Measurements from ENCODE around the gene RAP1GAP.
A peak's percentile ranks its signal among the peaks of the same experiment; 100 is the strongest.

The RAP1GAP gene

DNA sequence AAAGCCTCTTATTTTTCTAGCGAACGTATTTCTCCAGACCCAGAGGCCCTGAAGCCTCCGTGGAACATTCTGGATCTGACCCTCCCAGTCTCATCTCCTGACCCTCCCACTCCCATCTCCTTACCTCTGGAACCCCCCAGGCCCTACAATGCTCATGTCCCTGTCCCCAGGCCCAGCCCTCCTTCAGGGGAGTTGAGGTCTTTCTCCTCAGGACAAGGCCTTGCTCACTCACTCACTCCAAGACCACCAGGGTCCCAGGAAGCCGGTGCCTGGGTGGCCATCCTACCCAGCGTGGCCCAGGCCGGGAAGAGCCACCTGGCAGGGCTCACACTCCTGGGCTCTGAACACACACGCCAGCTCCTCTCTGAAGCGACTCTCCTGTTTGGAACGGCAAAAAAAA, 91.2 kb downstream of the RAP1GAP start:
- H3K27me3 ChIP-seq (ENCODE audit: insufficient read depth, low read length), result no peaks in the 10 kb centered on the region
- H3K9ac ChIP-seq (ENCODE audit: low read depth, low read length), result no peak overlapping the region
- no peaks in the 10 kb centered on the region for H3K36me3 ChIP-seq (ENCODE audit: insufficient read depth, low read length)
- H3K9me3 ChIP-seq (ENCODE audit: insufficient read depth, low read depth, low read length), result no peaks in the 10 kb centered on the region
- WGBS, result 94% methylated on average over 8 of the region's 9 CpGs
- H3K4me3 ChIP-seq (ENCODE audit: low read length), result no peak overlapping the region
- H3K4me1 ChIP-seq (ENCODE audit: insufficient read depth, low read length), result peaks cover 9% of the 10 kb centered on the region
- H3K27ac ChIP-seq (ENCODE audit: low read depth, low read length), result no peak overlapping the region

DNA sequence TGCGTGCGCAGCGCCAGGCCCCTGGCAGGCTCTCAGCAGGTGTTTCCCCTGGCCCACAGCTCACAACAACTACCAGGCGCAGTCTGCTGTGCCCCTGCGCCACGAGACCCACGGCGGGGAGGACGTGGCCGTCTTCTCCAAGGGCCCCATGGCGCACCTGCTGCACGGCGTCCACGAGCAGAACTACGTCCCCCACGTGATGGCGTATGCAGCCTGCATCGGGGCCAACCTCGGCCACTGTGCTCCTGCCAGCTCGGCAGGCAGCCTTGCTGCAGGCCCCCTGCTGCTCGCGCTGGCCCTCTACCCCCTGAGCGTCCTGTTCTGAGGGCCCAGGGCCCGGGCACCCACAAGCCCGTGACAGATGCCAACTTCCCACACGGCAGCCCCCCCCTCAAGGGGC, 91.8 kb downstream of the RAP1GAP start:
- Histone ChIP-seq H3K27me3 (ENCODE audit: insufficient read depth, low read length) (no peaks in the 10 kb centered on the region), H3K4me3 (ENCODE audit: low read length) (no peak overlapping the region), H3K36me3 (ENCODE audit: insufficient read depth, low read length) (no peaks in the 10 kb centered on the region), H3K9ac (ENCODE audit: low read depth, low read length) (no peak overlapping the region), H3K27ac (ENCODE audit: low read depth, low read length) (no peak overlapping the region), H3K9me3 (ENCODE audit: insufficient read depth, low read depth, low read length) (no peaks in the 10 kb centered on the region), H3K4me1 (ENCODE audit: insufficient read depth, low read length) (peaks cover 9% of the 10 kb centered on the region)
- WGBS, result 96% methylated on average over 26 of the region's 26 CpGs

DNA sequence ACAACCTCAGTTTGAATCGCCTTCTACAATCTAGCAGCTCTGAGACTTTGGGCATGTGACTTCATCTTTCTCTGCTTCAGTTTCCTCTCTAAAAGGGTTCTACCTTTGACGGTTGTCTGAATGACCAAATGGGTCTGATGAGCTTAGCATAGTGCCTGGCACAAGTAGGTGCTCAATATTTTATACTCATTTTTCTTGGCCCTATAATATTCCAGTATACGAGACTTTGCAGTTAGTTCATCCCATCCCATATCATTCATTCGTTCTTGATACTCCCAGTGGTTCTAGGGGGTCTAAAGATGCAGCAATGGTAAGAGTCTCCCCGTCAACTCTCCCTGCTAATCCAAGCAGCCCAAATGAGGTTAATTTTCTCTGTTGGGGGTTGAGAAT, 92.4 kb downstream of the RAP1GAP start:
- H3K4me3 ChIP-seq (ENCODE audit: low read length), result no peak overlapping the region
- H3K27ac ChIP-seq (ENCODE audit: low read depth, low read length), result no peak overlapping the region
- peaks cover 9% of the 10 kb centered on the region for H3K4me1 ChIP-seq (ENCODE audit: insufficient read depth, low read length)
- H3K27me3 ChIP-seq (ENCODE audit: insufficient read depth, low read length), result no peaks in the 10 kb centered on the region
- 89% methylated on average over 5 of the region's 5 CpGs for WGBS
- no peak overlapping the region for H3K9ac ChIP-seq (ENCODE audit: low read depth, low read length)
- H3K9me3 ChIP-seq (ENCODE audit: insufficient read depth, low read depth, low read length), result no peaks in the 10 kb centered on the region
- no peaks in the 10 kb centered on the region; the same call in 1 of the 2 replicates for H3K36me3 ChIP-seq (ENCODE audit: insufficient read depth, low read length)

DNA sequence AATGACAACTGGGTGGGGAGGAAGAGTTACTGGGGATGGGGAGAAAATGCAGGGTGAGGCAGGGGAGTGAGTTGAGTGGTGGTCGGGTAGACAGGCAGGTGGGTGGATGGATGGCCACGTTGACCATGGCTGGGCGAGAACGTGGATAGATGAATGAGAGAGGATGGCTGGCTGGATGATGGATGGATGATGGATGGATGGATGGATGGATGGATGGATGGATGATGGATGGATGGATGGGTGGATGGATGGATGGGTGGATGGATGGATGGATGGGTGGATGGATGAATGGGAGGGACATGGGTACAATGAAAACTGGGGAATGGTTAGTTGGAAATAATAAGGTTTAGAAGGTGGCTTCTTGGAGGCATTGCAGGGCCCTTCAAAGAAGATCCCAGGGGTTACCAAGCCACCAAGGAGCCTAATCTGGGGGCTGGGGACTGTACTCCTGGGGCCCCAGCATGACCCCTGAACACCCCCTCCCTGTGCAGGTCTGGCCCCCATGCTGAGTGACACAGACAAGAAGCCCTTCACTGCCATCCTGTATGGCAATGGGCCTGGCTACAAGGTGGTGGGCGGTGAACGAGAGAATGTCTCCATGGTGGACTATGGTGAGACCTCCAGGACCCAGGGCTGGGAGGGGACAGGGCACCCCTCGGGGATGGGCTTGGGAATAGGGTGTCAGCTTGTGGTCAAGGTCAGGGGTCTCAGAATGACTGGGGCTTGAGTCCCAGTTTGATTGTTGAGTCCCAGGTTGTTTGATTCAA, 92.9 kb downstream of the RAP1GAP start:
- Histone ChIP-seq H3K27ac (ENCODE audit: low read depth, low read length) (no peak overlapping the region), H3K9ac (ENCODE audit: low read depth, low read length) (no peak overlapping the region), H3K4me3 (ENCODE audit: low read length) (no peak overlapping the region), H3K36me3 (ENCODE audit: insufficient read depth, low read length) (no peaks in the 10 kb centered on the region; the same call in 1 of the 2 replicates), H3K27me3 (ENCODE audit: insufficient read depth, low read length) (no peaks in the 10 kb centered on the region), H3K4me1 (ENCODE audit: insufficient read depth, low read length) (peaks cover 9% of the 10 kb centered on the region), H3K9me3 (ENCODE audit: insufficient read depth, low read depth, low read length) (no peaks in the 10 kb centered on the region)
- WGBS, result 94% methylated on average over 7 of the region's 7 CpGs

DNA sequence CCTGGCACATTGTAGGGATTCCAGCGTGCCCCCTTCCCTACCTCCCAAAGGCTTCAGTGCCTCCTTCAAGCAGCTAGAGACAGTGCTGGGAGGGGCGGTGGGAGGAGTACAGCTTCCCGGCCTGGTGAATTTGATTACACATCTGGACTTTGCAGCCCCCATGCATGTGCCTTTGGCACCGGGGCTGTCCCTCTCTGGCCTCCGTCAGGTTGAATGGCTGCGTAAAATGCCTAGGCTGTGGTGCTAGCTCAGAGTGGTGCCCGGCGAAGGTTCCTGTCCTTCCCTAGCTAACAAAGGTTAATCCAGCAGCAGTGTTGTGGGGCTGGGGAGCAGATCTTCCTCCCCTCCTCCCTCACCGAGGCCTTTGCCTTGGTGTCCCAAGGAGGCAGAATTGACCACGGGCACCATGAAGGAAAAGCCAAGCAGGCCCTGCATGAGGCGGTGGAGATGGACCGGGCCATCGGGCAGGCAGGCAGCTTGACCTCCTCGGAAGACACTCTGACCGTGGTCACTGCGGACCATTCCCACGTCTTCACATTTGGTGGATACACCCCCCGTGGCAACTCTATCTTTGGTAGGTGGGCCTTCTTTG, 93.7 kb downstream of the RAP1GAP start:
- WGBS, result 91% methylated on average over 18 of the region's 18 CpGs
- no peaks in the 10 kb centered on the region for H3K9me3 ChIP-seq (ENCODE audit: insufficient read depth, low read depth, low read length)
- H3K27me3 ChIP-seq (ENCODE audit: insufficient read depth, low read length), result no peaks in the 10 kb centered on the region
- peaks cover 9% of the 10 kb centered on the region for H3K4me1 ChIP-seq (ENCODE audit: insufficient read depth, low read length)
- H3K27ac ChIP-seq (ENCODE audit: low read depth, low read length), result no peak overlapping the region
- peaks cover 4% of the 10 kb centered on the region; the same call in 1 of the 2 replicates for H3K36me3 ChIP-seq (ENCODE audit: insufficient read depth, low read length)
- H3K4me3 ChIP-seq (ENCODE audit: low read length), result no peak overlapping the region
- H3K9ac ChIP-seq (ENCODE audit: low read depth, low read length), result no peak overlapping the region

DNA sequence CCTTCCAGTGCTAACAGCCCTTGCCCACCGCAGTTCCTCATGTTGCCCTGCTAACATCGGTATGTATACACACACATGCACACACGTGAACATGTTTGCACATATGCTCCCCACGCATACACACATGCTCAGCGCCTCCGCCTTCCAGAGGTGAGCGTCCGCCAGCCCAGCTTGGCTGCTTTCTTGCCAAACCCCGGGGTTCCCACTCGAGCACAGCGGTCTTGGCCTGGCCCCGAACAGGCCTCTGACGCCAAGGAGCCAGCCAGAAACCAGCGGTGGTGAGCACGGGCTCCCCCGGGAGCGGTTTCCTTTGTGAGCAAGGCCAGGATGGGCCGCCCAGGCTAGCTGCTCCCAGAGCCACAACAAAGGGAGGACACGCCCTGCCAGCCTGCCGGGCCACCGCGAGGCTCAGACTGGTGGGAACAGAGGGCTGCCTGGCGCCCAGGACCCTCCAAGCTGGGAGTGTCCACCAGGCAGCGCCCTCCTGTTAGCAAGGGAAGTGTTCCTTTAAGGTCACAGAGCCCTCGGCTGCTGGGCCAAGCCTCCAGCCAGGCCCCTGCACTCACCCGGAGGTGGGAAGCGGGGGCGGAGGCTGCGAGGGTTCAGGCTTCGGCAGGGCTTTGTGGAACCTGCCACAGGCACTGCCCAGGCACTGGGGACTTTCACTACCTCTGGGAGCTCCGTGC, 94.5 kb downstream of the RAP1GAP start:
- Histone ChIP-seq H3K4me1 (ENCODE audit: insufficient read depth, low read length) (peaks cover 9% of the 10 kb centered on the region), H3K9ac (ENCODE audit: low read depth, low read length) (0 out of 2 replicates have a peak overlapping the region, but pooled peaks have one; percentile 19), H3K27ac (ENCODE audit: low read depth, low read length) (peak overlapping the region; percentile 21; the same call in 1 of the 2 replicates), H3K9me3 (ENCODE audit: insufficient read depth, low read depth, low read length) (no peaks in the 10 kb centered on the region), H3K4me3 (ENCODE audit: low read length) (no peak overlapping the region), H3K36me3 (ENCODE audit: insufficient read depth, low read length) (peaks cover 4% of the 10 kb centered on the region; the same call in 1 of the 2 replicates), H3K27me3 (ENCODE audit: insufficient read depth, low read length) (no peaks in the 10 kb centered on the region)
- 46% methylated on average over 31 of the region's 31 CpGs for WGBS

DNA sequence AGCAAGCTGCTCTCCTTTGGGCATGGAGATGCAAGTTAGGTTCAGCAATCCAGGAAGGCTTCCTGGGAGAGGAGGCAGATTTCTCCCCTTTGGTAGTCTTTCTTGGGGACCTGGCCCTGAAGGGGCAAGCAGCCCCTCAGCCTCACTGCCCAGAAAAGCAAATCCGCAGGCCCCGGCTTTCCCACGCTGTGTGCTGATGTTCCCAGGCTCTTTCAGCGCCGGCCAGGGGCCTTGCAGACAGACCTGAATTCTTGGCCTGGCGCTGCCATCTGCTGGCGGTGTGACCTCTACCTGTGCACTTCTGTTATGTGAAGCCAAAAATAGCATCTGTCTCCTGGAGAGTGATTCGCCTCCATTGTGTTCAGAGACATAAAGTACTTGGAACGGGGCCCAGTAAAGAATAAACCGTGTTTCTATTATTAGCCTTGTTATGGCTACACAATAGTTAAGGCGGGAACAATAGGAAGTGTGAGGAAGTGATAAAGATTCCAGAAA, 95.1 kb downstream of the RAP1GAP start:
- H3K27ac ChIP-seq (ENCODE audit: low read depth, low read length), result peak overlapping the region; percentile 21; the same call in 1 of the 2 replicates
- no peaks in the 10 kb centered on the region for H3K9me3 ChIP-seq (ENCODE audit: insufficient read depth, low read depth, low read length)
- WGBS, result 28% methylated on average over 10 of the region's 11 CpGs
- H3K4me1 ChIP-seq (ENCODE audit: insufficient read depth, low read length), result peaks cover 9% of the 10 kb centered on the region
- H3K27me3 ChIP-seq (ENCODE audit: insufficient read depth, low read length), result no peaks in the 10 kb centered on the region
- H3K4me3 ChIP-seq (ENCODE audit: low read length), result no peak overlapping the region
- H3K36me3 ChIP-seq (ENCODE audit: insufficient read depth, low read length), result peaks cover 4% of the 10 kb centered on the region; the same call in 1 of the 2 replicates
- H3K9ac ChIP-seq (ENCODE audit: low read depth, low read length), result 0 out of 2 replicates have a peak overlapping the region, but pooled peaks have one; percentile 19

DNA sequence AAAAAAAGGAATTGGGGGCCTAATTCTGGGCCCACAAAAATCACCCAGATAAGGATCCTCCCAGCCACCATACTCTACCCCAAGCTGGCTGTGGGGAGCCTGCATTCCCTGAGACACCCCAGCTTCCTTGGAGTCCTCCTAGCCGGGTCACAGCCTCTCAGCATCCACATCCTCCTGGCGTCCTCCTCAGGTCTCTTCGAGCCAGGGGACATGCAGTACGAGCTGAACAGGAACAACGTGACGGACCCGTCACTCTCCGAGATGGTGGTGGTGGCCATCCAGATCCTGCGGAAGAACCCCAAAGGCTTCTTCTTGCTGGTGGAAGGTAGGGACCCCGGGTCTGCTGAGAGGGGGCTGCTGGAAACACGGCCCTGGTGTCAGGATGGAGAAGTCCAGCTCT, 95.7 kb downstream of the RAP1GAP start:
- WGBS, result 91% methylated on average over 11 of the region's 11 CpGs
- Histone ChIP-seq H3K9me3 (ENCODE audit: insufficient read depth, low read depth, low read length) (no peaks in the 10 kb centered on the region), H3K9ac (ENCODE audit: low read depth, low read length) (no peak overlapping the region), H3K27me3 (ENCODE audit: insufficient read depth, low read length) (no peaks in the 10 kb centered on the region), H3K4me3 (ENCODE audit: low read length) (no peak overlapping the region), H3K36me3 (ENCODE audit: insufficient read depth, low read length) (peaks cover 4% of the 10 kb centered on the region; the same call in 1 of the 2 replicates), H3K4me1 (ENCODE audit: insufficient read depth, low read length) (peaks cover 9% of the 10 kb centered on the region), H3K27ac (ENCODE audit: low read depth, low read length) (no peak overlapping the region)

DNA sequence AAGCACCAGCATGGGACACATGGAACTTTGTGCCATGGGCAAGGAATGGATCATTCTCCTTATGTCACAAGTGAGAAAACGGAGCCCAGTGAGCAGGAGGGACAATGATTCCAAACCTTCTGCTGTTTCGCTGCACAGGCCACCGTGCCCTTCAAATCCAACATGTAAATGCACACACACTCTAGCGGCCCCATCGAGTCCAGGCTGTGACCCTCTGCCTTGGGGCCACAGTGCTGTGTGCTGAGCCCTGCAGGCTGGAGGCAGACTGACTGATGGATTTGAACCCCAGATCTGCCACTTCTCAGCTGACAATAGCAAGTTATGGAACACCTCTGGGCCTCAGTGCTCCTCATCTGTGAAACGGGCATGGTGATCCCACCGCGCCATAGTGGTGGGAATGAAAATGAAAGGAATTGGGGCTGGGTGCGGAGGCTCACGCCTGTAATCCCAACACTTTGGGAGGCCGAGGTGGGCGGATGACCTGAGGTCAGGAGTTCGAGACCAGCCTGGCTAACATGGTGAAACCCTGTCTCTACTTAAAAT, 96.4 kb downstream of the RAP1GAP start:
- H3K4me1 ChIP-seq (ENCODE audit: insufficient read depth, low read length), result peaks cover 9% of the 10 kb centered on the region
- H3K27me3 ChIP-seq (ENCODE audit: insufficient read depth, low read length), result no peaks in the 10 kb centered on the region
- no peaks in the 10 kb centered on the region for H3K9me3 ChIP-seq (ENCODE audit: insufficient read depth, low read depth, low read length)
- H3K36me3 ChIP-seq (ENCODE audit: insufficient read depth, low read length), result peaks cover 4% of the 10 kb centered on the region; the same call in 1 of the 2 replicates
- no peak overlapping the region for H3K4me3 ChIP-seq (ENCODE audit: low read length)
- 90% methylated on average over 13 of the region's 13 CpGs for WGBS
- H3K27ac ChIP-seq (ENCODE audit: low read depth, low read length), result no peak overlapping the region
- no peak overlapping the region for H3K9ac ChIP-seq (ENCODE audit: low read depth, low read length)

DNA sequence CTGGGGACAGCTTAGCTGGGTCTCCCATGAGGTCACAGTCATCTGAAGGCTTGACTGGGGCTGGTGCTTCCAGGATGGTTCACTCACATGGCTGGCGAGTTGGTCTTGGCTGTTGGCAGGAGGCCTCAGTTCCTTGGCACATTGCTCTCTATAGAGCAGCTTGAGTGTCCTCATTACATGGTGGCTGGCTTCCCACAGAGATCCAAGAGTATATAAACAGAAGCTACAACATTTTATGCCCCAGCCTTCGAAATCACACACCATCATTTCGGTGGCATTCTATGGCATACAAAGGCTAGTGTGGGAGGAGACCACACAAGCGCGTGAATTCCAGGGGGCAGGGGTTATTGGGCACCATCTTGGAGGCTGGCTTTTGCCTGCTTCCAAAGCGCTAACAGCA, 96.9 kb downstream of the RAP1GAP start:
- Histone ChIP-seq H3K9me3 (ENCODE audit: insufficient read depth, low read depth, low read length) (no peaks in the 10 kb centered on the region), H3K27me3 (ENCODE audit: insufficient read depth, low read length) (no peaks in the 10 kb centered on the region), H3K4me3 (ENCODE audit: low read length) (no peak overlapping the region), H3K9ac (ENCODE audit: low read depth, low read length) (no peak overlapping the region), H3K4me1 (ENCODE audit: insufficient read depth, low read length) (peaks cover 9% of the 10 kb centered on the region), H3K27ac (ENCODE audit: low read depth, low read length) (no peak overlapping the region), H3K36me3 (ENCODE audit: insufficient read depth, low read length) (peaks cover 4% of the 10 kb centered on the region; the same call in 1 of the 2 replicates)
- 96% methylated on average over 6 of the region's 6 CpGs for WGBS

DNA sequence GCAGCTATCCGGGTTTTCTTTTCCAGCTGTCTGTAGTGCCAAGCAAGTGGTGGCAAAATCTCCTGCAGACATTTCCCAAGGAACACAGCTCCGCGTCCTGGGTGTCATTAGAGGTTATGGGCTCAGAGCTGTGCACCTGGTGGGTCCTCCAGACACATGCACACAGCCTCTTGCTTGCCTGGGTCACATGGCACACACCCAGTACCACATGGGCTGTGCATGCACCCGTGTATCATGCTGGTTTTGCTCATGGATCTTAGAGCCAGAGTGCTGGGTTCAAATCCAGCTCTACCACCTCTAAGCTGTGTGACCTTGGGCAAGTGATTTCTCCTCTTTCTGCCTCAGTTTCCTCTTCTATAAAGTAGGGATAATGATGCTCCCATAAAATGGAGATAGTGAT, 98.3 kb downstream of the RAP1GAP start:
- Histone ChIP-seq H3K4me1 (ENCODE audit: insufficient read depth, low read length) (peaks cover 9% of the 10 kb centered on the region), H3K4me3 (ENCODE audit: low read length) (no peak overlapping the region), H3K9ac (ENCODE audit: low read depth, low read length) (no peak overlapping the region), H3K27me3 (ENCODE audit: insufficient read depth, low read length) (no peaks in the 10 kb centered on the region), H3K9me3 (ENCODE audit: insufficient read depth, low read depth, low read length) (no peaks in the 10 kb centered on the region), H3K36me3 (ENCODE audit: insufficient read depth, low read length) (peaks cover 4% of the 10 kb centered on the region), H3K27ac (ENCODE audit: low read depth, low read length) (no peak overlapping the region)
- WGBS, result 91% methylated on average over 4 of the region's 4 CpGs

All from HUES64 (cell line).